Loucy (cell line): ENCODE data around the gene FOXA1.

Experiments used
- EZH2phosphoT487 ChIP-seq: fragments of 200-600 bp; IDR thresholded peaks from 2 replicates; pipeline ENCODE4 v1.6.1; 2018; ENCODE audit warnings: antibody characterized with exemption, mild to moderate bottlenecking, moderate library complexity, borderline replicate concordance
- TF ChIP-seq, protein P1 (sequence below): fragments of 200-600 bp; sonication (generic); conservative IDR thresholded peaks from 2 replicates; pipeline ENCODE4 v1.5.1; 2014; ENCODE audit warnings: mild to moderate bottlenecking, antibody characterized with exemption, low read length

DNA sequence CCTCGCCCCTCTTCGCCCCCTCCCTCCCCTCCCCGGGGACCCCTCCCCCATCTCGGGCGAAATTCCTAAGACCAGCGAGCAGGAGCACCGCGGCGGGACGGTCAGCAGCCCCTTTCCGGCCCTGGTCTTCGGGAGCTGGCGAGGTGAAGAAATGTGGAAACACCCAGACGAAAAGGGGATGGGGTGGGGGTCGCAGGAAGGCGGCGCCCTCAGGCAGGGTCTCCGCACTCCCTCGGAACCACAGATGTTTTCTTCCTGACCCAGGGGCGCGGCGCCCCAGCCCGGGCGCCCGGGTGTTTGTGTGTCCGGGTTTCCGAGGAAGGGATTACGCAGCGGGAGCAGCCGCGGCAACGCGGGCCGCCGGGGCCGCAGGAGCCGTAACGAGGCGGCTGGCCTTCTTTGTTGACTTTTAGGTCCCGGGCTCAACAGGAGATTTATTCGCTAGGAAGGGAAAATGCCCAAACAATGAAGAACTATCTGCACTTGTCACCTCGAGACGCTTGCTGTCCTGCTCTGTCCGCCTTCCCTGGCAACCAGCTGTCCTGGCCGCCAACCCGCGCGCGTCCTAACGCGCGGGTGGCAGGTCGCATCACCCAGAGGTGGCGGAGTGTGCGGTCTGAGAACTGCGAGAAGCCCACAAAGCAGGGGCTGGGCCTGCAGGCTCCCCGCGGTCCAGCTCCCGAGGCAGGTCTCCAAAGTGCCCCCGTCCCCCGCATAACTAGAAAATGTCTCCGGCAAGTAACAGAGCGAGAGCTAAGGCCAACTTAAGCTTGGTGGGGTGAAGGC lies 7.0 kb downstream of the FOXA1 start:
- TF ChIP-seq, protein P1, sequence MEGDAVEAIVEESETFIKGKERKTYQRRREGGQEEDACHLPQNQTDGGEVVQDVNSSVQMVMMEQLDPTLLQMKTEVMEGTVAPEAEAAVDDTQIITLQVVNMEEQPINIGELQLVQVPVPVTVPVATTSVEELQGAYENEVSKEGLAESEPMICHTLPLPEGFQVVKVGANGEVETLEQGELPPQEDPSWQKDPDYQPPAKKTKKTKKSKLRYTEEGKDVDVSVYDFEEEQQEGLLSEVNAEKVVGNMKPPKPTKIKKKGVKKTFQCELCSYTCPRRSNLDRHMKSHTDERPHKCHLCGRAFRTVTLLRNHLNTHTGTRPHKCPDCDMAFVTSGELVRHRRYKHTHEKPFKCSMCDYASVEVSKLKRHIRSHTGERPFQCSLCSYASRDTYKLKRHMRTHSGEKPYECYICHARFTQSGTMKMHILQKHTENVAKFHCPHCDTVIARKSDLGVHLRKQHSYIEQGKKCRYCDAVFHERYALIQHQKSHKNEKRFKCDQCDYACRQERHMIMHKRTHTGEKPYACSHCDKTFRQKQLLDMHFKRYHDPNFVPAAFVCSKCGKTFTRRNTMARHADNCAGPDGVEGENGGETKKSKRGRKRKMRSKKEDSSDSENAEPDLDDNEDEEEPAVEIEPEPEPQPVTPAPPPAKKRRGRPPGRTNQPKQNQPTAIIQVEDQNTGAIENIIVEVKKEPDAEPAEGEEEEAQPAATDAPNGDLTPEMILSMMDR, result no peak
- no peak for TF ChIP-seq EZH2phosphoT487
